Fibroblast of villous mesenchyme (primary cell): ENCODE results near the gene TNFRSF25. TPM values are rescaled to one million over a fixed set of nuclear protein-coding genes. Genes with fewer than 3 reads are reported as not detected.

Source experiments
- DNase-seq: peaks from one replicate; pipeline ENCODE4 v3.0.0-alpha.2; 2010; ENCODE audit warnings: low read depth
- H3K4me3 ChIP-seq: 2 replicates; pipeline ENCODE4 v1.5.1; 2011; ENCODE audit warnings: low read depth, mild to moderate bottlenecking, low read length
- total RNA-seq: library from RNA; depleted of rRNA; stranded (reverse); fragments of >200 nt; gene quantifications from 2 replicates; pipeline ENCODE4 v1.2.3, GENCODE V29; 2012
- TF ChIP-seq, protein P1 (sequence below): IDR thresholded peaks from 2 replicates; pipeline ENCODE4 v1.5.1; 2012; ENCODE audit warnings: low read depth, mild to moderate bottlenecking, low read length; ENCODE audit not compliant: insufficient read depth

The TNFRSF25 gene
- total RNA-seq, 1 donor: 3.9 TPM

DNA sequence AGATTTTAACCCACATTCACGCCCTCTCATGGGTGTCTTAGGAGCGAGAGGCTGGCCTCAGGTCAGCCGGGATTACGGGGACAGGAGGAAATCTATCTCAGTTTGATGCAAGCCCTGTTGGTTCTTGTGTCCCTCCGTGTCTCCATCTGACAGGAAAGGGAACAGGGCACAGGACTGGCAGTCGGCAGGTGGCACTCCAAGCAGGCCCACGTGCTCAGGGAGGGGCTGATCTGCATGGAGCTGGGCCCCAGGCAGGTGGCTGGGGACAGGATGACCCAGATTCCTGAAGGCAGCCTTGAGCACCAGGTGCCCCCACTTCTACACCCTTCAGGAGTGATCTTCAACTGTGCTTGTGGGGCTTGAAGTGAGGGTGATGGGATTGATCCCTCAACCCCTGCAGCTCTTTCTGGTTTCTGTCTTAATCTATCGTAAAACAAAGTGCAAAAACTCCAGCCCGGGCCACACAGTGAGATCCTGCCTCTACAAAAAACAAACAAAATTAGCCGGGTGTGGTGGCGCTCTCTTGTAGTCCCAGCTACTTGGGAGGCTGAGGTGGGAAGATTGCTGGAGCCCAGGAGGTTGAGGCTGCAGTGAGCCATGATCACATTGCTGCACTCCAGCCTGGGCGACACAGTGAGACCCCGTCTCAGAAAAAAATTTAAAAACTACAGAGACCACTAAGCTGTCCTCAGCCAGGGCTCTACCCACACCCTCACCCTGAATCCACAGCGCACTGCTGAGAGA is 17.2 kb upstream of the TNFRSF25 start:
- TF ChIP-seq, protein P1, sequence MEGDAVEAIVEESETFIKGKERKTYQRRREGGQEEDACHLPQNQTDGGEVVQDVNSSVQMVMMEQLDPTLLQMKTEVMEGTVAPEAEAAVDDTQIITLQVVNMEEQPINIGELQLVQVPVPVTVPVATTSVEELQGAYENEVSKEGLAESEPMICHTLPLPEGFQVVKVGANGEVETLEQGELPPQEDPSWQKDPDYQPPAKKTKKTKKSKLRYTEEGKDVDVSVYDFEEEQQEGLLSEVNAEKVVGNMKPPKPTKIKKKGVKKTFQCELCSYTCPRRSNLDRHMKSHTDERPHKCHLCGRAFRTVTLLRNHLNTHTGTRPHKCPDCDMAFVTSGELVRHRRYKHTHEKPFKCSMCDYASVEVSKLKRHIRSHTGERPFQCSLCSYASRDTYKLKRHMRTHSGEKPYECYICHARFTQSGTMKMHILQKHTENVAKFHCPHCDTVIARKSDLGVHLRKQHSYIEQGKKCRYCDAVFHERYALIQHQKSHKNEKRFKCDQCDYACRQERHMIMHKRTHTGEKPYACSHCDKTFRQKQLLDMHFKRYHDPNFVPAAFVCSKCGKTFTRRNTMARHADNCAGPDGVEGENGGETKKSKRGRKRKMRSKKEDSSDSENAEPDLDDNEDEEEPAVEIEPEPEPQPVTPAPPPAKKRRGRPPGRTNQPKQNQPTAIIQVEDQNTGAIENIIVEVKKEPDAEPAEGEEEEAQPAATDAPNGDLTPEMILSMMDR: no peak
- no peak overlapping the region for H3K4me3 ChIP-seq
- no peak for DNase-seq

DNA sequence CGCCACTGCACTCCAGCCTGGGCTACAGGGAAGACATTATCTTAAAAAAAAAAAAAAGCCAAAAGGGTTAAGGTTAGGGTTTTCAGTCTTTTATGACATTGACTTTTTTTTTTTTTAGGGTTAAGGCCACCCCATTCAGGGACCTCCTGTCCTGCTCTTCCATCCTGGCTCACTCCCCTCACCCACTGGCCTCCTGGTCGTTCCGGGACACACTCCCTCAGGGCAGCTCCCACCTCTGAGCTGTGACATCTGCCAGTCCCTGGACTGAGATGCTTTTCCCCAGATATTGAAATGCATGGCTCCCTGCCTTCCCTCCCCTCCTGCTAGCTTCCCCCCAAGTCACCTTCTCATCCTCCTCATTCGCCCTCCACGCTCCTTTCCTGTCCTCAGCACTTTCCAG is 15.8 kb upstream of the TNFRSF25 start:
- H3K4me3 ChIP-seq: no peak overlapping the region
- TF ChIP-seq, protein P1: no peak
- no peak for DNase-seq

DNA sequence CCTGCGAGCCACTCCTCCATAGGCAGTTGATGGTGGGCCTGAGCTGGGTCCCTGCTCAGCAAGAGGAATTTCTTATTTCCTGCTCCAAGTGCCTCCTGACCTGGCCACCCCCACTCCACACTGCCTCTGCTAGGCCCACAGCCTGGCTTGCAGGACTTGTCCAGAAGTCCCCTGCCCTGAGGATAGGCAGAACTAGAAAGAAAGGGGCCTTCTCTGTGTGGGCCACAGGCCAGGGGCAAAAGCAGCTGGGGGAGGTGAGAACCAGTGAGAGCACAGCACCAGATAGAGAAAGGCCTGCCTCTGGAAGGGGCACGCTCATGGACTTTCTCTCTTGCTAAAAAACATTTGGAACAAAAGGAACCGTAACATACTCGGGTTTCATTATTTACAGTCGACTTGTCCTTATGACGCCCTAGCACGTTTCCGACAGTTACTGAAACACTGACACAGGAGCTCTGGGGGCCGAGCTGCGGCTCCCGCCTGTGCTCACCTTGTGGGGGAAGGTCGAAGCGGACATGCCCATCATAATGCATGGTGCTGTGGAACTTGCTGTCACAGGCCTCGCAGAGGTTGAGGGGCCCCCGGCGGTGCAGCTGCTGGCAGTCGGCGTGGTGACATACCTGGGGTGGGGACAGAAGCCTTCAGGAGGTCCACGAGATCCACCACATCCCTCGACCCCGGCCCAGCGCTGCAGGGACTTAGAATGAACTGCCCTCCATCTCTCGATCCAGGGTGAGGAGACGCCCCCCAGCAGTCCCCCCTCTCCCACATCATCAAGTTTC is 11.3 kb upstream of the TNFRSF25 start:
- H3K4me3 ChIP-seq: no peak overlapping the region
- DNase-seq: no peak
- TF ChIP-seq, protein P1: no peak

DNA sequence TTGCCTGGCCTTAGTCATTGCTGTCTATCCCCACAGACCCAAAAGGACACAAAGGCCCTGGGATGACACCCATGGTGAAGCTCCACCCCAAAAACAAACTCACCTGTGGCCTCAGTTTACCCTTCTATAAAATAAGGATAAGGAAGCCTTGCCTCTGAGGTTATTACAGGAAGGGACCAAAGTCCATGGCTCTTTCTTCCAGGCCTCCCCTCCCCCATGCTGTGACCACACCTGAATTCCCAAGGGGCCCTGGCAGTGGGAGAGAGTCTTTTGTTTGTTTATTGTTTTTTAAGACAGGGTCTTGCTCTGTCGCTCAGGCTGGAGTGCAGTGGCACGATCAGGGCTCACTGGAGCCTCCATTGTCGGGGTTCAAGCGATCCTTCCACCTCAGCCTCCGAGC is 10.5 kb upstream of the TNFRSF25 start:
- no peak overlapping the region for H3K4me3 ChIP-seq
- TF ChIP-seq, protein P1: no peak
- DNase-seq: no peak

DNA sequence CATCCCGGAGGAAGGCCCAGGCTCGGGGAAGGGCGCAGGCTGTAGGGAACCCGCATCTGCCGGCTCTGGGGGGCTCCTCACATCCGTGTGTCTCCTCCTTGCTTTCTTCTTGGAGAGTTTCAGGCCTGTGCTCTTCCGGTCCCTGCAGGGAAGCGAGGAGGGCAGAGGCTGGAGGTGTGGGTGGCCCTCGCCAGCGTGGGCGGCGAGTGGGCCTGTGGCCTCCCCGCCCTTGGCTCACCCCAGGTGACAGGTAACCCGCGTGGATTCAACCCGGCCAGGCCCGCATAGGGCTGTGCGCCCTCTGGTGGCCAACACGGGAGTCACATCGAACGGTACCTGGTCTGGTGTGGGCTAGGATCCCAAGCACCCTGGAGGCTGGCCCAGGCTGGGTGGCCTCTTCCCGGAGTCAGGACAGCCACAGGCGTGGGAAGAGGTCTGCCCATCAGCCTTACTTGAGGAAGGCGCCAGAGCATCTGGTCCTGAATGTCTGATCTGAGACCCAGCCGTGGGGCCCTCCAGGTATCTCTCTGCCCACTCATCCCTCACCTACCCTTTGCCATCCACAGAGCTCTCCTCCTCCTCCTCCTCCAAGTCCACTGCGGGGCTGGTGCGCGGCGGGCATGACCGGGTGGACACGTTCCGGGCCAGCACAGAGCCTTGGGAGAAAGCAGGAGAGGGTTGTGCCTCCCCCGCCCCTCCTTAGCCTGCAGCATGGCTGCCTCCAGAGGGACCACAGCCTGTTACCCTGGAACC is 9.6 kb upstream of the TNFRSF25 start:
- peak; percentile 14 for DNase-seq
- H3K4me3 ChIP-seq: no peak overlapping the region
- TF ChIP-seq, protein P1: peak; percentile 90

DNA sequence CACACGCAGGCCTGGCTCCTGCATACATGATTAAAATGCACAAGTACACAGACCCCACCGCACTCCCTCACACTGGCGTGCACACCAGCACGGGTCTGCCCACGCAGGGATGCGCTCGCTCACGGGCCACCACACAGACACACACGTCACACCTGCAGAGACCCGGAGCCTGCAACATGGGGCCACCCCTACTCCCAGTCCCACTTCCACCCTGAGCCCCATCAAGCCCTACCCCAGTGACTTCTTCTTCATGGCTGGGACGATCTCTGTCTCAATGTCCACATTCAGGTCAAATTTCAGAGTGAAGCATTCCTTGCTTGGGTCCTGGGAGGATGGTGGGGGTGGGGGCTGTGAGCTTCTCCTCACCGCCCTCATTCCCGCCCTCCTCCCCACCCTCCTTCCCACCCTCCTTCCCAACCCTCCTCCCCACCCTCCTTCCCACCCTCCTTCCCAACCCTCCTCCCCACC is 8.9 kb upstream of the TNFRSF25 start:
- TF ChIP-seq, protein P1: no peak
- no peak overlapping the region for H3K4me3 ChIP-seq
- DNase-seq: no peak
